ENCODE results near the gene TMCC3.

Gene TMCC3

DNA sequence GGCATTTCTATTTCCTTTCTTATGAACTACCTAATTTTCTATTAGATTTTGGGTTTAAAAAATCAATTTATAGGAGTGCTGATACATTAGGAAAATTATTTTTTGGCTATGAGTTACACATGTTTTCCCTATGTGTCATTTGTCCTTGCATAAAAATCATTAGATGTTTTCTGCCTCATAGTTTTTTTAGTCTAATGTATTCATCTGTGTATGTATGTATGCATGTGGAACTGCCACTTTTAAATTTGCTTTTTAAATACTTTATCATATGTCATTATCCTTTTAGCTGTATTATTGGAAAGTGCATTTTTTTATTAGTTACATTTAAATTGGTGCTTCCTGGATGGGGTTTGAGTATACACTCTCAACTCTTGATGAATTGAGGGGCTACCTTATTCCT lies 112.0 kb downstream of the TMCC3 start:
- Histone ChIP-seq H3K4me3 (ENCODE audit: low read length in 2 of 2) (no peak overlapping the region), H3K27me3 (ENCODE audit: control insufficient read depth in 2 of 2, insufficient read depth in 2 of 2, low read length in 2 of 2) (no peaks in the 10 kb centered on the region), H3K4me1 (ENCODE audit: control insufficient read depth in 2 of 2, insufficient read depth in 2 of 2, low read length in 2 of 2) (no peaks in the 10 kb centered on the region), H3K9ac (ENCODE audit: low read depth in 1 of 2, low read length in 2 of 2) (no peak overlapping the region), H3K27ac (ENCODE audit: low read depth in 2 of 2, low read length in 2 of 2) (no peak overlapping the region), H3K9me3 (ENCODE audit: control insufficient read depth in 2 of 2, low read length in 2 of 2) (no peaks in the 10 kb centered on the region), H3K36me3 (ENCODE audit: control insufficient read depth in 2 of 2, insufficient read depth in 2 of 2, low read length in 2 of 2) (no peaks in the 10 kb centered on the region)

DNA sequence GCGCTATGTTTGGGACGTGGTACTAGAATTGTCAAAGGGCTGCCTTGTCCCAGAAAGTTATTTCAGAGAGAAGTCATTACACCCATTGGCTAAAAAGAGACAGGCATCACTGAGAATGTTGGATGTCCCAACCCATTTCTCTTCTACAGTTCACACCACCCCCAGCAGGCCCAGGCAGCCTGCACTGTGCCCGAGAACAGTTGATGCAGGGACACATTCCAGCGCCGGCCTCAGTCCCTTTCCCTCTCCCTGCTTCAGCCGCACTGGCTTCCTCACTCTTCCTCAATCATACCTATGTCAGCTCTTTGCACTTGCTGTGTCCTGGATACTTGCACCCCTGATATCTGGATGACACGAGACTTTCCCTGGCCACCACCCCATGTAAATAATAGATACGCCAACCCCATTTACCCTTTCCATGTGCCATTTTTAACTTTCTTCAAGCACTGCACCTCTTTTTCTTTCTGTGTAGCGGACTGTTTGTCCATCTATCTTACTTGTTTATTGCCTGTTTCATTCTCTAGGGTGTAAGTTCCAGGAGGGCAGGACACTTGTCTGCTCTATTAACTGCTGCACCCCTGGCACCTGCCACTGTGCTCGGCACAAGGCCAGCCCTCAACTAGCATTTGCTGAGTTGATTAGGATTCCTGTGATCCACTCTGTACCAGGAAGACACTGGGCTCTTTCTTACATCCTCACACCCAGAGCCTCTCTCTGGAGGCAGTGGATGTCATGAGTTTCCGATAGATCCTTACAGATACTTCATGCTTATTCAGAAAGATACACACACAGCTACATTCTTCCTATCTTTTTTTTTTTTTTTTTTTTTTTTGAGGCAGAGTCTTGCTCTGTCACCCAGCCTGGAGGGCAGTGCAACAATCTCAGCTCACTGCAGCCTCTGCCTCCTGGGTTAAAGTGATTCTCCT lies 114.1 kb downstream of the TMCC3 start:
- no peaks in the 10 kb centered on the region for H3K4me1 ChIP-seq (ENCODE audit: control insufficient read depth in 2 of 2, insufficient read depth in 2 of 2, low read length in 2 of 2)
- H3K36me3 ChIP-seq (ENCODE audit: control insufficient read depth in 2 of 2, insufficient read depth in 2 of 2, low read length in 2 of 2) = no peaks in the 10 kb centered on the region
- H3K9ac ChIP-seq (ENCODE audit: low read depth in 1 of 2, low read length in 2 of 2) = no peak overlapping the region
- H3K27me3 ChIP-seq (ENCODE audit: control insufficient read depth in 2 of 2, insufficient read depth in 2 of 2, low read length in 2 of 2) = no peaks in the 10 kb centered on the region
- H3K27ac ChIP-seq (ENCODE audit: low read depth in 2 of 2, low read length in 2 of 2) = no peak overlapping the region
- H3K4me3 ChIP-seq (ENCODE audit: low read length in 2 of 2) = no peak overlapping the region
- no peaks in the 10 kb centered on the region for H3K9me3 ChIP-seq (ENCODE audit: control insufficient read depth in 2 of 2, low read length in 2 of 2)

DNA sequence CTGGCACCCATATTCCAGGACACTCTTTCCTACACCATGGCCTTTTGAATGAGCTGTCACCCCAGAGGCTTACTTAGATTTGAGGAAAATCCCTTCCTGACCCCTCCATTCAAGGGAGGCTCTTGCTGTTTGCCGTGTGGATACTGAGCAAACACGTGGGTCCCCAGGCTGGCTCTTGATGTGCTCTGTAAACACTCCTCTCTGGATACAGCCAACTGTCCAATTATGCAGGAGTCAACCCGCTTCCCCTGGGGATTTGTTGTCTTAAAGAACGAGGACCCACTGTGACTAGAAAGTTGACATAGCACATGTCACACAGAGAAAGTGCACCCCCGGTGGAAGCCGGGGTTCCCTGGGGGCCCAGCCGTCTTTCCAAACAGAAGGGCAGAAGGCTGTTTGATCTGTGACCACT lies 114.8 kb downstream of the TMCC3 start:
- no peak overlapping the region for H3K27ac ChIP-seq (ENCODE audit: low read depth in 2 of 2, low read length in 2 of 2)
- H3K27me3 ChIP-seq (ENCODE audit: control insufficient read depth in 2 of 2, insufficient read depth in 2 of 2, low read length in 2 of 2) = no peaks in the 10 kb centered on the region
- H3K4me3 ChIP-seq (ENCODE audit: low read length in 2 of 2) = no peak overlapping the region
- H3K9me3 ChIP-seq (ENCODE audit: control insufficient read depth in 2 of 2, low read length in 2 of 2) = no peaks in the 10 kb centered on the region
- H3K36me3 ChIP-seq (ENCODE audit: control insufficient read depth in 2 of 2, insufficient read depth in 2 of 2, low read length in 2 of 2) = no peaks in the 10 kb centered on the region
- no peak overlapping the region for H3K9ac ChIP-seq (ENCODE audit: low read depth in 1 of 2, low read length in 2 of 2)
- no peaks in the 10 kb centered on the region for H3K4me1 ChIP-seq (ENCODE audit: control insufficient read depth in 2 of 2, insufficient read depth in 2 of 2, low read length in 2 of 2)

DNA sequence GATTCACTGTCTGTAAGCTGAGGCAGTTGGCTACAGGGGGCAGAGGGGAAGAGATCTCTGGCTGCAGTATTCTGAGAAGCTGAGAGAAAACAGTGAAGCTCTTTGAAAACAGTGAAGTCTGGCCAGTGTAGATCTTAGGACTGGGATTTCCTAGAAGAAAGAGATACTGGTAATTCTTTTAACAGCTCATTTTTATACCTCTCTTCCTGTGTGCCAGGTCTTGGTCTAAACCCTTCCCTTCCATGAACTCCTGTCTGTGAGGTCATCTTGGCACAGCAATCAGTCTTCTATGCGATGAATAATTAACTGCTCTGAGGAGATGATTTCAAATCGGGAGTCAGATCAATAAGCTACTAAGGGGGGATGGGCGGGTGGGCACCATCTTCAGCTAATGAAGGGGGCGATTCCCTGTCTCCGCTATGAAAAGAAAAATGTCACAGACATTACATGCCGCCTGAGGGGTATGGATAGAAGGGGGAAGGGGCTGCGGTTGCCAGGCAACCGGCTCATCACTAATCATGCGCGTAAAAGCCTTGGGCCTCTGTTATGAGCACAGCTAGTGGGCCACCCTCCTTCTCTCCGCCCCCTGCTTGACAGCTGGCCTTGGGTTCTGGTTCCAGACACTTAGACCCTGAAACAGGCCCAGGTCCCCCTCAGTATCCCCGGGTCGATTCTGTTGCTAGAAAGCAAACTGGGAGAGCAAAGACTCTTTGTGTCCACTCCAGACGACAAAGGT lies 115.4 kb downstream of the TMCC3 start:
- Histone ChIP-seq H3K27ac (ENCODE audit: low read depth in 2 of 2, low read length in 2 of 2) (no peak overlapping the region), H3K36me3 (ENCODE audit: control insufficient read depth in 2 of 2, insufficient read depth in 2 of 2, low read length in 2 of 2) (no peaks in the 10 kb centered on the region), H3K9ac (ENCODE audit: low read depth in 1 of 2, low read length in 2 of 2) (no peak overlapping the region), H3K9me3 (ENCODE audit: control insufficient read depth in 2 of 2, low read length in 2 of 2) (no peaks in the 10 kb centered on the region), H3K4me1 (ENCODE audit: control insufficient read depth in 2 of 2, insufficient read depth in 2 of 2, low read length in 2 of 2) (no peaks in the 10 kb centered on the region), H3K4me3 (ENCODE audit: low read length in 2 of 2) (no peak overlapping the region), H3K27me3 (ENCODE audit: control insufficient read depth in 2 of 2, insufficient read depth in 2 of 2, low read length in 2 of 2) (no peaks in the 10 kb centered on the region)

DNA sequence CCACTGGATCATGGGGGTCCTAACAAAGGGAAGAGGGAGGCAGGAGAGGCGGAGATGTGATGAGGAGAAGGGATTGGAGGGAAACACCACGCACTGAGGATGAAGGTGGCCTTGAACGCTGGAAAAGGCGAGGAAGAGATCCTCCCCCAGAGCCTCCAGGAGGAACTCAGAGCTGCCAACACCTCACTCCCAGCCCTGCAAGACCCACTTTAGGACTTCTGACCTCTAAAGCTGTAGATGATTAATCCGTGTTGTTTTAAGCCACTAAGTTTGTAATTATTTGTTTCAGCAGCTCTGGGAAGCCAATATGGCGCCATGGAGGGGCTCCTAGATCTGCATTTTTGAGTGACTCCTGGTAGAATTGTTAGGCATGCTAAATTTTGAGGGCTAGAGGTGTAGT lies 116.1 kb downstream of the TMCC3 start:
- H3K27ac ChIP-seq (ENCODE audit: low read depth in 2 of 2, low read length in 2 of 2) = no peak overlapping the region
- no peaks in the 10 kb centered on the region for H3K9me3 ChIP-seq (ENCODE audit: control insufficient read depth in 2 of 2, low read length in 2 of 2)
- H3K4me3 ChIP-seq (ENCODE audit: low read length in 2 of 2) = no peak overlapping the region
- no peaks in the 10 kb centered on the region for H3K4me1 ChIP-seq (ENCODE audit: control insufficient read depth in 2 of 2, insufficient read depth in 2 of 2, low read length in 2 of 2)
- no peaks in the 10 kb centered on the region for H3K27me3 ChIP-seq (ENCODE audit: control insufficient read depth in 2 of 2, insufficient read depth in 2 of 2, low read length in 2 of 2)
- H3K36me3 ChIP-seq (ENCODE audit: control insufficient read depth in 2 of 2, insufficient read depth in 2 of 2, low read length in 2 of 2) = no peaks in the 10 kb centered on the region
- no peak overlapping the region for H3K9ac ChIP-seq (ENCODE audit: low read depth in 1 of 2, low read length in 2 of 2)

DNA sequence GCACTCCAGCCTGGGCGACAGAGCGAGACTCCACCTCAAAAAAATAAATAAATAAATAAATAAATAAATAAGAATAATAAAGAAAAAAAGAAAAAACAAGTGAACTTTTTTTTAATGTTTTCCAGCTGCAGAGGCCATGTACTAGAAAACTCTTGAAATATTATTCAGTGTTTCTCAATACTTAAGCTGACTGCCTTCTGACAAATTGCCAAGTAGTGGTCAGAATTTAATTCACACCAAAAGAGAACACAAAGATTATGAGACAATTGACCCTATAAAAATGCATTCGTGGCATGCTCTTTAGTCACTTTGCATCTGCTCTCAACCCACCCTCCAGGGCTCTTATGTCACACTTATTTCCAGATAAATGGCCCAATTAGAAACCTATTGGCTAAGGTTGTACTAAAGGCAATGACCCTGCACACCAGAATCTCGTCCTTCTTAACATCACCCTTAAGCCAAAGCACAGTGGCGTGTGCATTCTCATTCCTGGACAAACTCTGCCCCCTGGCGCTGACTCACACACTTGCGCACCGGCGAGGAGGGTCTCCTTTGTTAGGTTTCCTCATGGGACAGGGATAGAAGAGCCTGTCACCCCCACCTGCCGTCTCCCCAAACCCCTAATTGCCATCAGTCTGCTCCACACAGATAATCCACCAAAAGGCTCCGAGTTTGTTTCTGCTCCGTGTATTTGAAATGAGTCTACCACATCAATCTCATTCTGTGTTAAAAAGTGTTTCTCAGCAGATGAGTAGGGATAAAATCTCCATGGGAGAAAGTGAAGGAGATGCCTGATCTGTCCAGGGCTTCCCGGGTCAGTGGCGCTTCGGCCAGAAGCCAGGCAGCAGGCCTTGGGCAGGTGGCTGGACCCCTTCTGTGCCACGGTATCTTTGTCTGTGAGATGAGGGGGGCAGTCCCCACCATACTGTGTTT lies 117.6 kb downstream of the TMCC3 start:
- no peaks in the 10 kb centered on the region for H3K36me3 ChIP-seq (ENCODE audit: control insufficient read depth in 2 of 2, insufficient read depth in 2 of 2, low read length in 2 of 2)

DNA sequence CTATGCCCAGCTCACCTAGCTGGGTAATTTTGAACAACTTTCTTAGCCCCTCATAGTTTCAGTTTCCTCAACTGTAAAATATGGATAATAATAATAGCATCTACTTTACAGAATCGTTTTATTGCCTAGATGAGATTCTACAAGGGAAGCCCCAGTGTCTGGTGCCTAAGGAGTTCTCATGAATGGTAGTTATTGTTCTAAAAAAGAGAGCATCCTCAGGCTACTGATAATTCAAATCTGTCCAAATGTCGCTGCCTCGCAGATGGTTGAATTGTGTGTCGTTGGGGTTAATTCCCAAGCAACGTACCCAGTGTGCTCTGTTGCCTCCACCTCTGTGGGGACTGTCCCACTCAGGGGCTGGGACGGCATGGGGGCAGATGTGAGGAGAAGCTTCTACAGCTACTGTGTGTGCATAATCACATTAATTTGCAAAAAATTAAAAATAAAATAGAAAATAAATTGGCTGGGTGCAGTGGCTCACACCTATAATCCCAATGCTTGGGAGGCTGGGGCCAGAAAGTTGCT lies 119.1 kb downstream of the TMCC3 start:
- Histone ChIP-seq H3K36me3 (ENCODE audit: control insufficient read depth in 2 of 2, insufficient read depth in 2 of 2, low read length in 2 of 2) (no peaks in the 10 kb centered on the region), H3K9me3 (ENCODE audit: control insufficient read depth in 2 of 2, low read length in 2 of 2) (no peaks in the 10 kb centered on the region), H3K27ac (ENCODE audit: low read depth in 2 of 2, low read length in 2 of 2) (no peak overlapping the region), H3K4me1 (ENCODE audit: control insufficient read depth in 2 of 2, insufficient read depth in 2 of 2, low read length in 2 of 2) (no peaks in the 10 kb centered on the region), H3K4me3 (ENCODE audit: low read length in 2 of 2) (no peak overlapping the region), H3K9ac (ENCODE audit: low read depth in 1 of 2, low read length in 2 of 2) (no peak overlapping the region), H3K27me3 (ENCODE audit: control insufficient read depth in 2 of 2, insufficient read depth in 2 of 2, low read length in 2 of 2) (no peaks in the 10 kb centered on the region)

More for the DNA sequence above, 117.6 kb downstream of the TMCC3 start:
- Histone ChIP-seq H3K4me1 (ENCODE audit: control insufficient read depth in 2 of 2, insufficient read depth in 2 of 2, low read length in 2 of 2) (no peaks in the 10 kb centered on the region), H3K27ac (ENCODE audit: low read depth in 2 of 2, low read length in 2 of 2) (no peak overlapping the region), H3K27me3 (ENCODE audit: control insufficient read depth in 2 of 2, insufficient read depth in 2 of 2, low read length in 2 of 2) (no peaks in the 10 kb centered on the region), H3K9me3 (ENCODE audit: control insufficient read depth in 2 of 2, low read length in 2 of 2) (no peaks in the 10 kb centered on the region), H3K9ac (ENCODE audit: low read depth in 1 of 2, low read length in 2 of 2) (no peak overlapping the region), H3K4me3 (ENCODE audit: low read length in 2 of 2) (no peak overlapping the region)

DNA sequence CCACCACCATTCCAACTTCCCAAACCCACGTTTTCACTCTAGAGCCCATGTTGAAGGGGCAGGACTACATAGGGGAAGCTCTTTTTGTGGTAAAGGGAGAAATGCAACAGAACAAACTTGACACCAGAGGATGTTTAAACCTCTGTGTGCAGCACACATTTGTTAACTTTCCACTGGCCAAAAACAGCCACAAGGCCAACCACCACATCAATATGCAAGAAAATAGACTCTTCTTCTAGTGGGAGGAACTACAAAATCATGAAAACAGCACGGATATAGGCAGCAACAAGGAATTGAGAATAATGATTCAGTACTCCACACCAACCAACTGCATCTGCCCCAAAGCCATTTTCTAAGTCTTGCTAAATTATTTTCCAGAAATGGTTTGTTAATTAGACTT lies 124.4 kb downstream of the TMCC3 start:
- no peak overlapping the region for H3K27ac ChIP-seq (ENCODE audit: low read depth in 2 of 2, low read length in 2 of 2)
- H3K4me3 ChIP-seq (ENCODE audit: low read length in 2 of 2) = no peak overlapping the region
- no peak overlapping the region for H3K9ac ChIP-seq (ENCODE audit: low read depth in 1 of 2, low read length in 2 of 2)
- no peaks in the 10 kb centered on the region for H3K27me3 ChIP-seq (ENCODE audit: control insufficient read depth in 2 of 2, insufficient read depth in 2 of 2, low read length in 2 of 2)
- no peaks in the 10 kb centered on the region for H3K4me1 ChIP-seq (ENCODE audit: control insufficient read depth in 2 of 2, insufficient read depth in 2 of 2, low read length in 2 of 2)
- no peaks in the 10 kb centered on the region for H3K36me3 ChIP-seq (ENCODE audit: control insufficient read depth in 2 of 2, insufficient read depth in 2 of 2, low read length in 2 of 2)
- H3K9me3 ChIP-seq (ENCODE audit: control insufficient read depth in 2 of 2, low read length in 2 of 2) = no peaks in the 10 kb centered on the region
